ENCODE measurements around the gene SMC3. TPM values are rescaled to one million over a fixed set of nuclear protein-coding genes. Genes with fewer than 3 reads are reported as not detected.

The SMC3 gene
- total RNA-seq, 2 experiments from 2014 or later: 81.3 to 85.0 TPM

GRCh38 chr10:110566472-110567200 is 859 bp upstream of the SMC3 start:
- Mint-ChIP-seq H3K27ac (peak overlapping the region; percentile 98), H3K4me1 (ENCODE audit: low read depth) (peaks cover 25% of the 10 kb centered on the region), H3K9me3 (no peaks in the 10 kb centered on the region), H3K4me3 (peak overlapping the region; percentile 87), H3K27me3 (ENCODE audit: low read depth) (peaks cover 5% of the 10 kb centered on the region), H3K36me3 (ENCODE audit: low read depth) (peaks cover 16% of the 10 kb centered on the region)
- no peak for DNase-seq
- CTCF ChIA-PET: interaction anchor here (1.1 to 1.9 kb wide), 3 partner anchors 20 to 259 kb away, joined by 3 to 11 read pairs (median 3); no protein-coding TSS in a partner anchor
- intact Hi-C loops (cut with micrococcal nuclease): loop anchor here (1.0 to 5.0 kb wide), 7 partner anchors 9 to 589 kb away; partner anchors contain the start of genes BBIP1, PDCD4 and SHOC2

GRCh38 chr10:110568055-110568735 is 700 bp downstream of the SMC3 start:
- peak overlapping the region; percentile 87 for H3K4me3 Mint-ChIP-seq
- H3K36me3 Mint-ChIP-seq (ENCODE audit: low read depth): peaks cover 21% of the 10 kb centered on the region
- peaks cover 4% of the 10 kb centered on the region for H3K27me3 Mint-ChIP-seq (ENCODE audit: low read depth)
- CTCF ChIA-PET: interaction anchor here (1.0 kb wide), 1 partner anchor 104 kb away, joined by 3 read pairs; no protein-coding TSS in a partner anchor
- intact Hi-C loops (cut with micrococcal nuclease): loop anchor here (1.0 to 5.0 kb wide), 4 partner anchors 9 to 591 kb away; partner anchors contain the start of gene PDCD4
- peaks cover 36% of the 10 kb centered on the region for H3K4me1 Mint-ChIP-seq (ENCODE audit: low read depth)
- H3K27ac Mint-ChIP-seq: peak overlapping the region; percentile 98
- no peaks in the 10 kb centered on the region for H3K9me3 Mint-ChIP-seq
- peak; percentile 69 for DNase-seq

- peaks cover 21% of the 10 kb centered on the region for H3K36me3 Mint-ChIP-seq (ENCODE audit: low read depth)
- peaks cover 41% of the 10 kb centered on the region for H3K4me1 Mint-ChIP-seq (ENCODE audit: low read depth)
- CTCF ChIA-PET: interaction anchor here (0.9 to 1.4 kb wide), 2 partner anchors 20 to 103 kb away, joined by 3 to 5 read pairs; no protein-coding TSS in a partner anchor
- intact Hi-C loops (cut with micrococcal nuclease): loop anchor here (5.0 kb wide), 3 partner anchors 303 to 592 kb away; partner anchors contain the start of gene PDCD4
- peak overlapping the region; percentile 87 for H3K4me3 Mint-ChIP-seq
- peak overlapping the region; percentile 87 for H3K27ac Mint-ChIP-seq
- DNase-seq: no peak
- no peaks in the 10 kb centered on the region for H3K9me3 Mint-ChIP-seq
- no peaks in the 10 kb centered on the region for H3K27me3 Mint-ChIP-seq (ENCODE audit: low read depth)
These were observed 1.6 kb downstream of the SMC3 start for GRCh38 chr10:110569122-110569521.

GRCh38 chr10:110569736-110570135 is 2.2 kb downstream of the SMC3 start:
- H3K36me3 Mint-ChIP-seq (ENCODE audit: low read depth): peaks cover 21% of the 10 kb centered on the region

GRCh38 chr10:110571093-110571743 is 3.7 kb downstream of the SMC3 start:
- H3K27me3 Mint-ChIP-seq (ENCODE audit: low read depth): no peaks in the 10 kb centered on the region
- H3K27ac Mint-ChIP-seq: no peak overlapping the region
- no peak for DNase-seq
- H3K4me1 Mint-ChIP-seq (ENCODE audit: low read depth): peaks cover 60% of the 10 kb centered on the region
- peaks cover 25% of the 10 kb centered on the region for H3K36me3 Mint-ChIP-seq (ENCODE audit: low read depth)
- intact Hi-C loops (cut with micrococcal nuclease): loop anchor here (2.0 kb wide), 1 partner anchor 26 kb away; no protein-coding TSS in a partner anchor
- no peaks in the 10 kb centered on the region for H3K9me3 Mint-ChIP-seq
- CTCF ChIA-PET: interaction anchor here (1.0 to 1.8 kb wide), 5 partner anchors 12 to 260 kb away, joined by 3 to 7 read pairs (median 3); no protein-coding TSS in a partner anchor
- no peak overlapping the region for H3K4me3 Mint-ChIP-seq

More at GRCh38 chr10:110569736-110570135, 2.2 kb downstream of the SMC3 start:
- Mint-ChIP-seq H3K27ac (no peak overlapping the region), H3K9me3 (no peaks in the 10 kb centered on the region), H3K4me3 (peak overlapping the region; percentile 87), H3K27me3 (ENCODE audit: low read depth) (no peaks in the 10 kb centered on the region), H3K4me1 (ENCODE audit: low read depth) (peaks cover 47% of the 10 kb centered on the region)
- CTCF ChIA-PET: interaction anchor here (0.6 to 1.8 kb wide), 4 partner anchors 20 to 292 kb away, joined by 3 to 7 read pairs (median 4); no protein-coding TSS in a partner anchor
- intact Hi-C loops (cut with micrococcal nuclease): loop anchor here (2.0 to 5.0 kb wide), 4 partner anchors 27 to 592 kb away; partner anchors contain the start of gene PDCD4
- DNase-seq: no peak

- Mint-ChIP-seq H3K27ac (no peak overlapping the region), H3K36me3 (ENCODE audit: low read depth) (peaks cover 31% of the 10 kb centered on the region), H3K27me3 (ENCODE audit: low read depth) (no peaks in the 10 kb centered on the region), H3K4me1 (ENCODE audit: low read depth) (peaks cover 64% of the 10 kb centered on the region), H3K4me3 (no peak overlapping the region), H3K9me3 (no peaks in the 10 kb centered on the region)
- no peak for DNase-seq
- CTCF ChIA-PET: interaction anchor here (0.9 to 1.7 kb wide), 2 partner anchors 18 to 27 kb away, joined by 3 to 5 read pairs; no protein-coding TSS in a partner anchor
- intact Hi-C loops (cut with micrococcal nuclease): loop anchor here (2.0 kb wide), 1 partner anchor 16 kb away; no protein-coding TSS in a partner anchor
These were observed 5.4 kb downstream of the SMC3 start for GRCh38 chr10:110572862-110573261.

GRCh38 chr10:110574420-110574819 is 6.9 kb downstream of the SMC3 start:
- Mint-ChIP-seq H3K4me1 (ENCODE audit: low read depth) (peaks cover 56% of the 10 kb centered on the region), H3K4me3 (no peak overlapping the region), H3K9me3 (no peaks in the 10 kb centered on the region), H3K36me3 (ENCODE audit: low read depth) (peaks cover 36% of the 10 kb centered on the region), H3K27ac (no peak overlapping the region), H3K27me3 (ENCODE audit: low read depth) (no peaks in the 10 kb centered on the region)
- DNase-seq: no peak
- intact Hi-C loops (cut with micrococcal nuclease): loop anchor here (1.0 kb wide), 1 partner anchor 9 kb away; no protein-coding TSS in a partner anchor
- CTCF ChIA-PET: interaction anchor here (0.6 to 1.7 kb wide), 3 partner anchors 26 to 368 kb away, joined by 3 to 5 read pairs (median 4); no protein-coding TSS in a partner anchor

- Mint-ChIP-seq H3K4me1 (ENCODE audit: low read depth) (peaks cover 41% of the 10 kb centered on the region), H3K36me3 (ENCODE audit: low read depth) (peaks cover 33% of the 10 kb centered on the region), H3K27ac (peak overlapping the region; percentile 37), H3K4me3 (no peak overlapping the region), H3K9me3 (no peaks in the 10 kb centered on the region), H3K27me3 (ENCODE audit: low read depth) (no peaks in the 10 kb centered on the region)
- CTCF ChIA-PET: interaction anchor here (1.2 to 1.5 kb wide), 2 partner anchors 222 to 269 kb away, joined by 5 to 6 read pairs; no protein-coding TSS in a partner anchor
- no peak for DNase-seq
- intact Hi-C loops (cut with micrococcal nuclease): no loop called here
These were observed 8.7 kb downstream of the SMC3 start for GRCh38 chr10:110576220-110576619.

- CTCF ChIA-PET: interaction anchor here (1.0 to 1.5 kb wide), 3 partner anchors 30 to 270 kb away, joined by 3 to 6 read pairs (median 5); no protein-coding TSS in a partner anchor
- no peak overlapping the region for H3K27ac Mint-ChIP-seq
- DNase-seq: no peak
- no peaks in the 10 kb centered on the region for H3K27me3 Mint-ChIP-seq (ENCODE audit: low read depth)
- intact Hi-C loops (cut with micrococcal nuclease): loop anchor here (1.0 kb wide), 1 partner anchor 9 kb away; no protein-coding TSS in a partner anchor
- peaks cover 35% of the 10 kb centered on the region for H3K36me3 Mint-ChIP-seq (ENCODE audit: low read depth)
- no peak overlapping the region for H3K4me3 Mint-ChIP-seq
- H3K4me1 Mint-ChIP-seq (ENCODE audit: low read depth): peaks cover 36% of the 10 kb centered on the region
- no peaks in the 10 kb centered on the region for H3K9me3 Mint-ChIP-seq
These were observed 9.6 kb downstream of the SMC3 start for GRCh38 chr10:110577056-110577455.

GRCh38 chr10:110584006-110584405 is 16.5 kb downstream of the SMC3 start:
- H3K4me3 Mint-ChIP-seq: no peak overlapping the region
- H3K4me1 Mint-ChIP-seq (ENCODE audit: low read depth): peaks cover 2% of the 10 kb centered on the region
- no peaks in the 10 kb centered on the region for H3K9me3 Mint-ChIP-seq
- no peaks in the 10 kb centered on the region for H3K27me3 Mint-ChIP-seq (ENCODE audit: low read depth)
- no peak for DNase-seq
- H3K36me3 Mint-ChIP-seq (ENCODE audit: low read depth): peaks cover 53% of the 10 kb centered on the region
- H3K27ac Mint-ChIP-seq: peak overlapping the region; percentile 5
- CTCF ChIA-PET: interaction anchor here (1.2 to 2.4 kb wide), 7 partner anchors 13 to 273 kb away, joined by 3 to 6 read pairs (median 4); no protein-coding TSS in a partner anchor
- intact Hi-C loops (cut with micrococcal nuclease): no loop called here

- CTCF ChIA-PET: interaction anchor here (0.7 to 1.6 kb wide), 3 partner anchors 8 to 18 kb away, joined by 3 to 5 read pairs (median 4); no protein-coding TSS in a partner anchor
- Mint-ChIP-seq H3K27ac (no peak overlapping the region), H3K36me3 (ENCODE audit: low read depth) (peaks cover 43% of the 10 kb centered on the region), H3K9me3 (no peaks in the 10 kb centered on the region), H3K27me3 (ENCODE audit: low read depth) (no peaks in the 10 kb centered on the region), H3K4me3 (no peak overlapping the region), H3K4me1 (ENCODE audit: low read depth) (peaks cover 2% of the 10 kb centered on the region)
- intact Hi-C loops (cut with micrococcal nuclease): loop anchor here (2.0 to 10.0 kb wide), 2 partner anchors 13 to 1843 kb away; no protein-coding TSS in a partner anchor
- no peak for DNase-seq
These were observed 24.3 kb downstream of the SMC3 start for GRCh38 chr10:110591760-110592159.

All from activated naive CD4-positive, alpha-beta T cell treated with anti-CD3 and anti-CD28 coated beads for 36 hours (primary cell).